BE2C (cell line): ENCODE results near the gene SYNPO2.

Experiments
- DNase-seq: peaks from one replicate; pipeline ENCODE4 v3.0.0-alpha.2; 2020
- H3K27me3 ChIP-seq: fragments of 250-450 bp; sonication (Bioruptor Pico); 2 replicates; pipeline ENCODE4 v1.5.1; 2020; ENCODE audit warnings: mild to moderate bottlenecking
- H3K36me3 ChIP-seq: fragments of 250-450 bp; sonication (Bioruptor Pico); 2 replicates; pipeline ENCODE4 v1.5.1; 2020; ENCODE audit warnings: mild to moderate bottlenecking
- H3K4me1 ChIP-seq: fragments of 250-450 bp; sonication (Bioruptor Pico); 2 replicates; pipeline ENCODE4 v1.5.1; 2020
- H3K4me3 ChIP-seq: 2 replicates; pipeline ENCODE4 v1.5.1; 2011; ENCODE audit warnings: low read depth, low read length
- H3K9me3 ChIP-seq: fragments of 250-450 bp; sonication (Bioruptor Pico); 2 replicates; pipeline ENCODE4 v1.5.1; 2020
- CTCF ChIP-seq: IDR thresholded peaks from 2 replicates; pipeline ENCODE4 v1.5.1; 2012; ENCODE audit warnings: mild to moderate bottlenecking, low read depth, low read length

SYNPO2 gene

GRCh38 chr4:118935819-118936218 is 47.2 kb downstream of the SYNPO2 start:
- peaks cover 33% of the 10 kb centered on the region for H3K36me3 ChIP-seq
- no peaks in the 10 kb centered on the region for H3K27me3 ChIP-seq
- no peak overlapping the region for H3K4me3 ChIP-seq
- TF ChIP-seq CTCF, result no peak
- H3K9me3 ChIP-seq, result no peaks in the 10 kb centered on the region
- H3K4me1 ChIP-seq, result peaks cover 53% of the 10 kb centered on the region
- no peak for DNase-seq

- Histone ChIP-seq H3K9me3 (no peaks in the 10 kb centered on the region), H3K4me1 (peaks cover 59% of the 10 kb centered on the region), H3K4me3 (no peak overlapping the region), H3K27me3 (no peaks in the 10 kb centered on the region), H3K36me3 (peaks cover 34% of the 10 kb centered on the region)
- DNase-seq, result no peak
- TF ChIP-seq CTCF, result no peak
These were observed 47.8 kb downstream of the SYNPO2 start for GRCh38 chr4:118936406-118936805.

GRCh38 chr4:118939169-118939783 is 50.6 kb downstream of the SYNPO2 start:
- no peak for DNase-seq
- Histone ChIP-seq H3K4me3 (no peak overlapping the region), H3K36me3 (peaks cover 33% of the 10 kb centered on the region), H3K4me1 (peaks cover 65% of the 10 kb centered on the region), H3K27me3 (no peaks in the 10 kb centered on the region), H3K9me3 (no peaks in the 10 kb centered on the region)
- TF ChIP-seq CTCF, result no peak

GRCh38 chr4:118941149-118941548 is 52.5 kb downstream of the SYNPO2 start:
- no peak for TF ChIP-seq CTCF
- no peaks in the 10 kb centered on the region for H3K9me3 ChIP-seq
- peaks cover 63% of the 10 kb centered on the region for H3K4me1 ChIP-seq
- no peak overlapping the region for H3K4me3 ChIP-seq
- H3K36me3 ChIP-seq, result peaks cover 37% of the 10 kb centered on the region
- DNase-seq, result peak; percentile 56
- no peaks in the 10 kb centered on the region for H3K27me3 ChIP-seq

GRCh38 chr4:118941799-118942198 is 53.1 kb downstream of the SYNPO2 start:
- Histone ChIP-seq H3K4me1 (peaks cover 64% of the 10 kb centered on the region), H3K9me3 (no peaks in the 10 kb centered on the region), H3K4me3 (no peak overlapping the region), H3K36me3 (peaks cover 36% of the 10 kb centered on the region), H3K27me3 (no peaks in the 10 kb centered on the region)
- TF ChIP-seq CTCF, result no peak
- no peak for DNase-seq

GRCh38 chr4:118942465-118942864 is 53.8 kb downstream of the SYNPO2 start:
- H3K27me3 ChIP-seq, result no peaks in the 10 kb centered on the region
- peaks cover 69% of the 10 kb centered on the region for H3K4me1 ChIP-seq
- H3K36me3 ChIP-seq, result peaks cover 31% of the 10 kb centered on the region
- peak; percentile 47 for DNase-seq
- no peaks in the 10 kb centered on the region for H3K9me3 ChIP-seq
- H3K4me3 ChIP-seq, result no peak overlapping the region
- no peak for TF ChIP-seq CTCF
